Measurements from ENCODE around the gene ARL5C.
"Not testable (repeated sequence)": the region's sequence is repeated elsewhere in the genome, so short reads cannot be mapped to it uniquely, and the experiment has no call there.

Gene ARL5C

GRCh38 chr17:39123627-39124026 lies 42.3 kb downstream of the ARL5C start:
- CTCF ChIA-PET, result interaction anchor here (0.7 to 1.4 kb wide), 4 partner anchors 41 to 140 kb away, joined by 4 read pairs; no protein-coding TSS in a partner anchor
- H3K4me1 ChIP-seq (ENCODE audit: control insufficient read depth, insufficient read depth, low read length), result no peaks in the 10 kb centered on the region
- POLR2A ChIA-PET, result no interaction called here
- TF ChIP-seq CTCF (tag by site-specific recombination; IDR thresholded peaks at IDR 0.05), result no peak
- H3K36me3 ChIP-seq (ENCODE audit: control insufficient read depth in 2 of 2, insufficient read depth in 1 of 2, low read length in 2 of 2), result no peaks in the 10 kb centered on the region
- no peak overlapping the region for H3K4me3 ChIP-seq (ENCODE audit: low read depth, low read length)
- H3K9me3 ChIP-seq (ENCODE audit: control insufficient read depth, insufficient read depth, low read depth, low read length), result no peaks in the 10 kb centered on the region
- no peak overlapping the region for H3K27ac ChIP-seq (ENCODE audit: extremely low read depth, low read depth, low read length)

- no peaks in the 10 kb centered on the region for H3K9me3 ChIP-seq (ENCODE audit: control insufficient read depth, insufficient read depth, low read depth, low read length)
- no peaks in the 10 kb centered on the region for H3K4me1 ChIP-seq (ENCODE audit: control insufficient read depth, insufficient read depth, low read length)
- H3K4me3 ChIP-seq (ENCODE audit: low read depth, low read length), result no peak overlapping the region
- H3K27ac ChIP-seq (ENCODE audit: extremely low read depth, low read depth, low read length), result no peak overlapping the region
- CTCF ChIA-PET, result interaction anchor here (0.7 to 1.4 kb wide), 4 partner anchors 9 to 139 kb away, joined by 4 read pairs; no protein-coding TSS in a partner anchor
- POLR2A ChIA-PET, result no interaction called here
- no peaks in the 10 kb centered on the region for H3K36me3 ChIP-seq (ENCODE audit: control insufficient read depth in 2 of 2, insufficient read depth in 1 of 2, low read length in 2 of 2)
- TF ChIP-seq ZNF830 (tag by site-specific recombination; IDR thresholded peaks at IDR 0.05; ENCODE audit: low read depth) (no peak), ZSCAN23 (tag by site-specific recombination; IDR thresholded peaks at IDR 0.05) (no peak), ZNF530 (tag by site-specific recombination; IDR thresholded peaks at IDR 0.05; ENCODE audit: low read depth) (no peak), ZNF518A (tag by site-specific recombination; conservative IDR thresholded peaks at IDR 0.05; ENCODE audit: low read depth) (no peak)
Observed at GRCh38 chr17:39122991-39123390, 43.0 kb downstream of the ARL5C start.

- H3K4me3 ChIP-seq (ENCODE audit: low read depth, low read length); H3K36me3 ChIP-seq (ENCODE audit: control insufficient read depth in 2 of 2, insufficient read depth in 1 of 2, low read length in 2 of 2); POLR2A ChIA-PET; CTCF ChIA-PET; H3K4me1 ChIP-seq (ENCODE audit: control insufficient read depth, insufficient read depth, low read length); H3K27ac ChIP-seq (ENCODE audit: extremely low read depth, low read depth, low read length); H3K9me3 ChIP-seq (ENCODE audit: control insufficient read depth, insufficient read depth, low read depth, low read length): not testable (repeated sequence)
Observed at GRCh38 chr17:39121919-39122318, 44.0 kb downstream of the ARL5C start.

- no peak overlapping the region for H3K4me3 ChIP-seq (ENCODE audit: low read depth, low read length)
- ChIA-PET POLR2A (interaction anchor here (0.6 kb wide), 1 partner anchor 15 kb away, joined by 3 read pairs; no protein-coding TSS in a partner anchor), CTCF (interaction anchor here (0.5 to 1.3 kb wide), 7 partner anchors 15 to 550 kb away, joined by 3 to 5 read pairs (median 3); no protein-coding TSS in a partner anchor)
- no peak overlapping the region for H3K27ac ChIP-seq (ENCODE audit: extremely low read depth, low read depth, low read length)
- no peaks in the 10 kb centered on the region for H3K36me3 ChIP-seq (ENCODE audit: control insufficient read depth in 2 of 2, insufficient read depth in 1 of 2, low read length in 2 of 2)
- TF ChIP-seq ZBTB20 (tag by site-specific recombination; IDR thresholded peaks at IDR 0.05) (no peak), ZNF157 (tag by site-specific recombination; IDR thresholded peaks at IDR 0.05) (no peak), ZNF214 (tag by site-specific recombination; IDR thresholded peaks at IDR 0.05; ENCODE audit: borderline replicate concordance) (no peak)
- H3K9me3 ChIP-seq (ENCODE audit: control insufficient read depth, insufficient read depth, low read depth, low read length), result no peaks in the 10 kb centered on the region
- H3K4me1 ChIP-seq (ENCODE audit: control insufficient read depth, insufficient read depth, low read length), result no peaks in the 10 kb centered on the region
Observed at GRCh38 chr17:39118674-39119419, 47.1 kb downstream of the ARL5C start.
